ENCODE data around the gene EMP3. TPM values are rescaled to one million over a fixed set of nuclear protein-coding genes. Genes with fewer than 3 reads are reported as not detected.
A peak's percentile ranks its signal among the peaks of the same experiment; 100 is the strongest.
"Not testable (repeated sequence)": the region's sequence is repeated elsewhere in the genome, so short reads cannot be mapped to it uniquely, and the experiment has no call there.

The EMP3 gene
- total and polyA plus RNA-seq, 4 donors, result 29.7 to 77.1 (median 48.2) TPM

DNA sequence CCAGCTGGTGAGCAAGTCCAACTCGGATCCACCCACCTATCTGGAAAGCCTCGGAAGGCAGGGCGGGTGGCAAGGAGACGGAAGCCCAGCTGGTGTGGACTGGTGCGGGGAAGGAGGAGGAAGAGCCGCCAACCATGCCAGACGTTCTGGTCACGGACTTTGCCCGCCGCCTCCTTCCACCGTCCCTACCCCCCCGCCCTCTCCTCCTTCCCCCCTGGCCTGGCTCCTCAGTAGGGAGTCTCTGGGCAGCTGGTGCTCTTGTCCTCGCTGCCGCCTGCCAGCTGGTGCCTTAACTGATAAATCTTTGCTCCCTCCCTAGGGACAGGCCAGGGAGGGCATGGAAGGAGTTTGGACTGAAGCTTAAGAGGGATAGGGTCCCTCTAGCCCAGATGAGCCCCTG is 43.6 kb downstream of the EMP3 start:
- no peaks in the 10 kb centered on the region for H3K27me3 ChIP-seq (ENCODE audit: control insufficient read depth, insufficient read depth, low read length)
- H3K27ac ChIP-seq (ENCODE audit: low read depth, low read length), result no peak overlapping the region
- peaks cover 9% of the 10 kb centered on the region for H3K4me1 ChIP-seq (ENCODE audit: control insufficient read depth, insufficient read depth, low read length)
- no peaks in the 10 kb centered on the region for H3K36me3 ChIP-seq (ENCODE audit: control insufficient read depth, insufficient read depth, low read length)
- DNase-seq (ENCODE audit: low read depth in 4 of 6, low spot score in 6 of 6), result no peak
- H3K4me3 ChIP-seq (ENCODE audit: low read depth, low read length), result no peak overlapping the region
- WGBS (ENCODE audit: insufficient coverage), result 48% methylated on average over 5 of the region's 14 CpGs
- no peaks in the 10 kb centered on the region for H3K9me3 ChIP-seq (ENCODE audit: control insufficient read depth, insufficient read depth, low read length)

DNA sequence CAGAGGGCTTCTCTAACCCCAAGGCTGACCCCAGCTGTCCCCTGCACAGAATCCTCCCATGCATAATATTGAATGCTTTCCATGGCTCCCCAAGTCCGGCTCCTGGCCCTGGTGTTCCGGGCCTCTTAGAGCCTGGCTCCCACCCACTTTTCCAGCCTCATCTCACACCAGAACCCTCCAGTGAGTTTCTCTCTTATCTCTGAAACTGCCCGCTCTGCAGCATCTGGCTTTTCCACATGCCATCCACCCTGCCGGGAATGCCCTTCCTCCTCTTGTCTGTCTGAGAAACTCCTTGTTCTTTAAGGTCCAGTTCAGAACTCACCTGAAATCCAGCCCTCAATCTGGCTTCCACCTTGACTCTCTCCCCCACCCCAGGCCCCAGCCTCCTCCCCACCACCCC is 45.6 kb downstream of the EMP3 start:
- no peaks in the 10 kb centered on the region for H3K27me3 ChIP-seq (ENCODE audit: control insufficient read depth, insufficient read depth, low read length)
- no peak overlapping the region for H3K4me3 ChIP-seq (ENCODE audit: low read depth, low read length)
- H3K36me3 ChIP-seq (ENCODE audit: control insufficient read depth, insufficient read depth, low read length), result no peaks in the 10 kb centered on the region
- H3K4me1 ChIP-seq (ENCODE audit: control insufficient read depth, insufficient read depth, low read length), result no peaks in the 10 kb centered on the region
- 82% methylated on average over 4 of the region's 4 CpGs for WGBS (ENCODE audit: insufficient coverage)
- no peak overlapping the region for H3K27ac ChIP-seq (ENCODE audit: low read depth, low read length)
- H3K9me3 ChIP-seq (ENCODE audit: control insufficient read depth, insufficient read depth, low read length), result no peaks in the 10 kb centered on the region
- no peak for DNase-seq (ENCODE audit: low read depth in 4 of 6, low spot score in 6 of 6)

DNA sequence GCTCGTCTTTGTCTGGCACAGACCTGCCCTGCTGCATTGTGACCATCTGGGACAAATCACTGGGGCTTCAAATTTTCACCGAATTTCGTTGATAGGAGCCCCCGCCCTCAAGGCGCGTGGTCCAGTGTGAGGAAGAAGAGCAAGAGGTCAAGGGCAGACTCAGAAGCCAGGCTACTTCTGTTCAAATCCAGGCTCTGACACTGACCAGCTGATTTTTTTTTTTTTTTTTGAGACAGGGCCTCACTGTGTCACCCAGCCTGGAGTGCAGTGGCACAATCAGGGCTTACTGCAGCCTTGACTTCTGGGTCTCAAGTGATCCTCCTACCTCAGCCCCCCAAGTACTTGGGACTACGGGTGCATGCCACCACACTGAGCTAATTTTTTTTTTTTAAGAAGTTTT is 46.0 kb downstream of the EMP3 start:
- H3K9me3 ChIP-seq (ENCODE audit: control insufficient read depth, insufficient read depth, low read length), result no peaks in the 10 kb centered on the region
- no peaks in the 10 kb centered on the region for H3K27me3 ChIP-seq (ENCODE audit: control insufficient read depth, insufficient read depth, low read length)
- H3K36me3 ChIP-seq (ENCODE audit: control insufficient read depth, insufficient read depth, low read length), result no peaks in the 10 kb centered on the region
- DNase-seq (ENCODE audit: low read depth in 4 of 6, low spot score in 6 of 6), result no peak
- H3K4me1 ChIP-seq (ENCODE audit: control insufficient read depth, insufficient read depth, low read length), result no peaks in the 10 kb centered on the region
- H3K4me3 ChIP-seq (ENCODE audit: low read depth, low read length), result no peak overlapping the region
- H3K27ac ChIP-seq (ENCODE audit: low read depth, low read length), result no peak overlapping the region
- WGBS (ENCODE audit: insufficient coverage), result 86% methylated on average over 5 of the region's 7 CpGs

DNA sequence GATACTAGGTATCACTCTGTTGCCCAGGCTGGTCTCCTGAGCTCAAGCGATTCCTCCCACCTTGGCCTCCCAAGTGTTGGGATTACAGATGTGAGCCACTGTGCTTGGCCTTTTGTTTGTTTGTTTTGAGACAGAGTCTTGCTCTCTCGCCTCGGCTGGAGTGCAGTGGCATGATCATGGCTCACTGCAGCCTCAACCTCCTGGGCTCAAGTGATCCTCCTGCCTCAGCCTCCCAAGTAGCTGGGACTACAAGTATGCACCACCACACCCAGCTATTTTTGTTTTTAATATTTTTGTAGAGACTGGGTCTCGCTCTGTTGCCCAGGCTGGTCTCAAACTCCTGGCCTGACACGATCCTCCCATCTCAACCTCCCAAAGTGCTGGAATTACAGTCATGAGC is 46.4 kb downstream of the EMP3 start:
- H3K27me3 ChIP-seq (ENCODE audit: control insufficient read depth, insufficient read depth, low read length); H3K4me1 ChIP-seq (ENCODE audit: control insufficient read depth, insufficient read depth, low read length); H3K27ac ChIP-seq (ENCODE audit: low read depth, low read length); DNase-seq (ENCODE audit: low read depth in 4 of 6, low spot score in 6 of 6); H3K9me3 ChIP-seq (ENCODE audit: control insufficient read depth, insufficient read depth, low read length); H3K36me3 ChIP-seq (ENCODE audit: control insufficient read depth, insufficient read depth, low read length); H3K4me3 ChIP-seq (ENCODE audit: low read depth, low read length): not testable (repeated sequence)
- WGBS (ENCODE audit: insufficient coverage), result 90% methylated on average over 2 of the region's 5 CpGs

DNA sequence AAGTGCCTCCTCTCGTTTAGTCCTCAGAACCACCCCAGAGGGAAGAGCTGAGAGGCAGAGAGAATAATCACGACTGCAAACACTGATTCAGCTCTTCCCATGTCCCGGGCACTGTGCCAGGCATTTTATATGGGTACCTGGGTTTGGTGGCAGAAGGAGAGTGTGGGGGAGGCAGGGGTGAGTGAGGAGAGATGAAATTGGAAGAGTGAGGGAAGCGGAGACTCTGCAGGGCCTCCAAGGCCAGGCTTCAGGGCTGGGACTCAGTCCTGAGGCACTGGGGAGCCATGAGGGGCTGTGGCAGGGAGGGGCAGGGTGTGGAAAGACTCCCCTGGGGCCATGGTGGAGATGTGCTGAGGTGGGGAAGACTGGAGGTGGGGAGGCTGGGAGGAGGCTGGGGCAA is 47.6 kb downstream of the EMP3 start:
- no peaks in the 10 kb centered on the region for H3K4me1 ChIP-seq (ENCODE audit: control insufficient read depth, insufficient read depth, low read length)
- H3K4me3 ChIP-seq (ENCODE audit: low read depth, low read length), result no peak overlapping the region
- H3K27me3 ChIP-seq (ENCODE audit: control insufficient read depth, insufficient read depth, low read length), result no peaks in the 10 kb centered on the region
- 43% methylated on average over 4 of the region's 4 CpGs for WGBS (ENCODE audit: insufficient coverage)
- no peaks in the 10 kb centered on the region for H3K36me3 ChIP-seq (ENCODE audit: control insufficient read depth, insufficient read depth, low read length)
- H3K27ac ChIP-seq (ENCODE audit: low read depth, low read length), result no peak overlapping the region
- H3K9me3 ChIP-seq (ENCODE audit: control insufficient read depth, insufficient read depth, low read length), result no peaks in the 10 kb centered on the region
- DNase-seq (ENCODE audit: low read depth in 4 of 6, low spot score in 6 of 6), result peak in 1 of 6 donors; percentile 71

DNA sequence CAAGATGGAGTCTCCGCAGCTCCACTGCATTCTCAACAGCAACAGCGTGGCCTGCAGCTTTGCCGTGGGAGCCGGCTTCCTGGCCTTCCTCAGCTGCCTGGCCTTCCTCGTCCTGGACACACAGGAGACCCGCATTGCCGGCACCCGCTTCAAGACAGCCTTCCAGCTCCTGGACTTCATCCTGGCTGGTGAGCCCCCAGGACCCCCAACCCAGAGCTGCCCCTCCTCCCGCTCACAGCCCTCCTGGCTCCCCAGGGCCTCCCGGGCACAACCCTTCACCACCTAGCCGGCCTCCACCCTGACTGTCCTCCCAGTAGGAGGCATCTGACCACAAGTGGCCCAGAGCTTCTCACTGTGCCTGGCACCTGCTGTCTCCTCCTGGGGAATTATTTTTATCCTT is 48.2 kb downstream of the EMP3 start:
- 84% methylated on average over 11 of the region's 11 CpGs for WGBS (ENCODE audit: insufficient coverage)

DNA sequence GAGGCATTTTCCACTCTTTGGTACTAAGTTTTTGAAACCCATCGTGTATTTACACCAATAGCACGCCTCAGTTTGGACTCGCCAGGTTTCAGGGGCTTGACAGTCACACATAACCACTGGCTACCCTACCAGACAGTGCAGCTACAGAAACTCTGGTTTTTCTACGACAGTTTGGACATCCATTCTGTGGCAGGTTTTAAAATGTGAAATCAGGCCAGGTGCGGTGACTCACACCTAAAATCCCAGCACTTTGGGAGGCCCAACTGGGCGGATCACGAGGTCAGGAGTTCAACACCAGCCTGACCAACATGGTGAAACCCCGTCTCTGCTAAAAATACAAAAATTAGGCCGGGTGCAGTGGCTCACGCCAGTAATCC is 52.8 kb downstream of the EMP3 start:
- Histone ChIP-seq H3K36me3 (ENCODE audit: control insufficient read depth, insufficient read depth, low read length) (peaks cover 34% of the 10 kb centered on the region), H3K9me3 (ENCODE audit: control insufficient read depth, insufficient read depth, low read length) (no peaks in the 10 kb centered on the region), H3K4me3 (ENCODE audit: low read depth, low read length) (no peak overlapping the region), H3K27me3 (ENCODE audit: control insufficient read depth, insufficient read depth, low read length) (no peaks in the 10 kb centered on the region), H3K27ac (ENCODE audit: low read depth, low read length) (no peak overlapping the region), H3K4me1 (ENCODE audit: control insufficient read depth, insufficient read depth, low read length) (no peaks in the 10 kb centered on the region)
- 95% methylated on average over 8 of the region's 10 CpGs for WGBS (ENCODE audit: insufficient coverage)
- DNase-seq (ENCODE audit: low read depth in 4 of 6, low spot score in 6 of 6), result no peak

More for the DNA sequence above, 48.2 kb downstream of the EMP3 start:
- Histone ChIP-seq H3K27me3 (ENCODE audit: control insufficient read depth, insufficient read depth, low read length) (no peaks in the 10 kb centered on the region), H3K4me1 (ENCODE audit: control insufficient read depth, insufficient read depth, low read length) (no peaks in the 10 kb centered on the region), H3K4me3 (ENCODE audit: low read depth, low read length) (no peak overlapping the region), H3K36me3 (ENCODE audit: control insufficient read depth, insufficient read depth, low read length) (no peaks in the 10 kb centered on the region), H3K9me3 (ENCODE audit: control insufficient read depth, insufficient read depth, low read length) (no peaks in the 10 kb centered on the region), H3K27ac (ENCODE audit: low read depth, low read length) (no peak overlapping the region)
- no peak for DNase-seq (ENCODE audit: low read depth in 4 of 6, low spot score in 6 of 6)

DNA sequence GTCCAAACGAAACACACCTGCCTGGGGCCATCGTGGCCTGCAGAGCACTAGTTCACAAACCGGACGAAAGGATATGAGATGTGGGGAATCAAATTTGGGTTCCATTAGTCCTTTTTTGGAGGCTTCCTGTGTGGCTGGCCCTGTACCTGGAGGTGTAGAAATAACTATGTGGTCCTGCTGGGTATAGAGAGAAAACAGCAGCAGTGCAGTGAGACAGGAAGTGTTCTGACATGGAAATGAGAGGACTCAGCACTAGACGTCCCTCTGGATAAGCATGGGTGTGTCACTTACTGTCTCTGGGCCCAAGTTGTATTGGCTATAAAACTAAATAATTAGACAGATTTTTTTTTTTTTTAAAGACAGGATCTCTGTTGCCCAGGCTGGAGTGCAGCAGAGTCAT is 53.7 kb downstream of the EMP3 start:
- no peaks in the 10 kb centered on the region for H3K27me3 ChIP-seq (ENCODE audit: control insufficient read depth, insufficient read depth, low read length)
- no peak for DNase-seq (ENCODE audit: low read depth in 4 of 6, low spot score in 6 of 6)
- H3K4me3 ChIP-seq (ENCODE audit: low read depth, low read length), result no peak overlapping the region
- no peak overlapping the region for H3K27ac ChIP-seq (ENCODE audit: low read depth, low read length)
- no peaks in the 10 kb centered on the region for H3K4me1 ChIP-seq (ENCODE audit: control insufficient read depth, insufficient read depth, low read length)
- peaks cover 43% of the 10 kb centered on the region for H3K36me3 ChIP-seq (ENCODE audit: control insufficient read depth, insufficient read depth, low read length)
- WGBS (ENCODE audit: insufficient coverage), result 91% methylated on average over 4 of the region's 5 CpGs
- no peaks in the 10 kb centered on the region for H3K9me3 ChIP-seq (ENCODE audit: control insufficient read depth, insufficient read depth, low read length)

Other genes with a start within 250 kb of the EMP3 start
- gene PLA2G4C, start 214.7 kb upstream of the EMP3 start, total RNA-seq, result 10 to 100 TPM; 10.4 to 24.8 TPM
- gene PLA2G4C, start 214.7 kb upstream of the EMP3 start, polyA plus RNA-seq (ENCODE audit: insufficient read length in 2 of 2), result 10 to 100 TPM; 12.1 to 16.3 TPM
- gene LIG1, start 155.2 kb upstream of the EMP3 start, total RNA-seq, result 10 to 100 TPM; 21.7 to 37.3 TPM
- 10 to 100 TPM; 65.1 to 75.7 TPM for gene LIG1, start 155.2 kb upstream of the EMP3 start, polyA plus RNA-seq (ENCODE audit: insufficient read length in 2 of 2)
- gene ZSWIM9, start 154.9 kb upstream of the EMP3 start, total RNA-seq, result 1 to 10 TPM; 1.8 to 2.0 TPM
- 10 to 100 TPM; 10.3 to 13.2 TPM for gene ZSWIM9, start 154.9 kb upstream of the EMP3 start, polyA plus RNA-seq (ENCODE audit: insufficient read length in 2 of 2)
- gene CARD8, start 69.6 kb upstream of the EMP3 start, total RNA-seq, result 10 to 100 TPM; 35.8 to 48.4 TPM
- 10 to 100 TPM; 42.7 to 45.7 TPM for gene CARD8, start 69.6 kb upstream of the EMP3 start, polyA plus RNA-seq (ENCODE audit: insufficient read length in 2 of 2)
- 10 to 100 TPM in 1 of 2 donors, 1 to 10 TPM in 1; 7.2 to 13.6 TPM for gene ZNF114, start 55.5 kb upstream of the EMP3 start, total RNA-seq
- gene ZNF114, start 55.5 kb upstream of the EMP3 start, polyA plus RNA-seq (ENCODE audit: insufficient read length in 2 of 2), result 1 to 10 TPM; 6.2 to 6.3 TPM
- 1 to 10 TPM; 3.5 to 6.7 TPM for gene TMEM143, start 38.4 kb downstream of the EMP3 start, total RNA-seq
- gene TMEM143, start 38.4 kb downstream of the EMP3 start, polyA plus RNA-seq (ENCODE audit: insufficient read length in 2 of 2), result 10 to 100 TPM; 10.0 to 14.7 TPM
- gene SYNGR4, start 38.8 kb downstream of the EMP3 start, total RNA-seq, result not detected
- gene SYNGR4, start 38.8 kb downstream of the EMP3 start, polyA plus RNA-seq (ENCODE audit: insufficient read length in 2 of 2), result under 1 TPM; 0.35 to 0.76 TPM
- 10 to 100 TPM; 44.6 to 86.8 TPM for gene KDELR1, start 66.0 kb downstream of the EMP3 start, total RNA-seq
- gene KDELR1, start 66.0 kb downstream of the EMP3 start, polyA plus RNA-seq (ENCODE audit: insufficient read length in 2 of 2), result 100 to 1,000 TPM; 125 to 141 TPM
- gene GRIN2D, start 68.1 kb downstream of the EMP3 start, total RNA-seq, result 1 to 10 TPM; 2.6 to 6.3 TPM
- gene GRIN2D, start 68.1 kb downstream of the EMP3 start, polyA plus RNA-seq (ENCODE audit: insufficient read length in 2 of 2), result 10 to 100 TPM; 30.9 to 32.0 TPM
- 10 to 100 TPM; 10.5 to 23.4 TPM for gene GRWD1, start 120.4 kb downstream of the EMP3 start, total RNA-seq
- 10 to 100 TPM; 22.0 to 29.9 TPM for gene GRWD1, start 120.4 kb downstream of the EMP3 start, polyA plus RNA-seq (ENCODE audit: insufficient read length in 2 of 2)
- gene KCNJ14, start 130.0 kb downstream of the EMP3 start, total RNA-seq, result 1 to 10 TPM in 1 of 2 donors, under 1 TPM in 1; 0.61 to 1.4 TPM
- gene KCNJ14, start 130.0 kb downstream of the EMP3 start, polyA plus RNA-seq (ENCODE audit: insufficient read length in 2 of 2), result 1 to 10 TPM; 1.2 to 2.1 TPM
- 10 to 100 TPM; 29.9 to 49.8 TPM for gene CYTH2, start 143.8 kb downstream of the EMP3 start, total RNA-seq
- 100 to 1,000 TPM in 1 of 2 donors, 10 to 100 TPM in 1; 98.0 to 109 TPM for gene CYTH2, start 143.8 kb downstream of the EMP3 start, polyA plus RNA-seq (ENCODE audit: insufficient read length in 2 of 2)
- 10 to 100 TPM in 1 of 2 donors, 1 to 10 TPM in 1; 8.8 to 10.8 TPM for gene LMTK3, start 186.3 kb downstream of the EMP3 start, total RNA-seq
- 10 to 100 TPM; 65.8 to 76.5 TPM for gene LMTK3, start 186.3 kb downstream of the EMP3 start, polyA plus RNA-seq (ENCODE audit: insufficient read length in 2 of 2)
- gene SULT2B1, start 226.6 kb downstream of the EMP3 start, total RNA-seq, result under 1 TPM in 1 of 2 donors, not detected in 1; 0.39 TPM
- gene SULT2B1, start 226.6 kb downstream of the EMP3 start, polyA plus RNA-seq (ENCODE audit: insufficient read length in 2 of 2), result under 1 TPM; 0.48 to 0.90 TPM